ENCODE data around the gene RAPGEF4. TPM values are rescaled to one million over a fixed set of nuclear protein-coding genes. Genes with fewer than 3 reads are reported as not detected.

The RAPGEF4 gene
- total and polyA plus RNA-seq, 2 of the 8 experiments (the other 6 are each of a cell fraction or from before 2014, with no cell fraction given), result 1.2 to 2.6 TPM

- no peak for TF ChIP-seq CTCF (IDR thresholded peaks at IDR 0.05; ENCODE audit: control extremely low read depth in 1 of 3, insufficient read depth in 1 of 3, low read depth in 1 of 3, low read length in 3 of 3)
These were observed 230.0 kb downstream of the RAPGEF4 start (continued) for GRCh38 chr2:172965433-172966212.

Data from H1 (cell line).